GM18861 (cell line): ENCODE results near the gene ALG13.
"Not testable (repeated sequence)": the region's sequence is repeated elsewhere in the genome, so short reads cannot be mapped to it uniquely, and the experiment has no call there.

ENCODE experiments used
- ATAC-seq: cut with Tn5 transposase; IDR thresholded peaks from one replicate; pipeline ENCODE4 v1.9.1; 2021; ENCODE audit not compliant: unreplicated experiment

ALG13 gene

DNA sequence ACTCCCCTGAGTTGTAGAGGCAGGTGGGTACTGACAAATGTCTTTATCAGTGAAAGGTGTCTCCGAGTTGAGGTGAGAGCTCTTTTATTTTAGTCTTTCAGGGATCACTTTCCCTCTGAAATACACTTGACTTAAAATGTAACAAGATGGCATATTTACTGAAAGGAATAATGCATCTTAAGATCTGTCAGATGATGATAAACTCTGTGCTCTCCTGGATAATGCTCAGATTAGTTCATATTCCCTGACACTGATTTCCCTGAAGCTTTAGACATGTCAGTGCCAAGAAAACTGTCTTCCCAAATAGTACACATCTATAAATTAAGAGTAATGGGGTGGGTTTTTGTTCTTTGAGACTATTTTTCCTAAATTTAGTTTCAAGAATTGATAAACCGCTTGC is 75.5 kb downstream of the ALG13 start:
- no peak for ATAC-seq

- ATAC-seq, result no peak
Observed at GRCh38 chrX:111759686-111760085, 78.7 kb downstream of the ALG13 start.

- ATAC-seq, result no peak
Observed at GRCh38 chrX:111761578-111762135, 80.7 kb downstream of the ALG13 start.

GRCh38 chrX:111778591-111778990 is 97.6 kb downstream of the ALG13 start:
- no peak for ATAC-seq

DNA sequence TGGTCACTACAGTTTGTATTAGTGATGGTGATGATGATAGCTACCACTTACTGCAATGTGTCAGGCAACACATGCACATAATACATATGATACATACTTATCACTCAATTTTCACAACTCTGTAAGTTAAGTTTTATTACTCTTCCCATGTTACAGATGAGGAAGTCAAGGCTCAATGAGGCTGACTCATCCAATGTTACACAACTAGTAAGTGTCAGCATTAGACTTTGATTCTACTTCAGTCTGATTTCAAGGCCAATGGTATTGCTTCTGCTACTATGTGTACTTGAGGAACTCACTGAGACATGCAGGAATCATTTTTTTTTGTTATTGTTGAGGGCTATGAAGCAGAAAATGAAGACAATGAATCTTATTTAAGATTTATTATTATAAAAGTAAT is 98.6 kb downstream of the ALG13 start:
- no peak for ATAC-seq

GRCh38 chrX:111784667-111785066 is 103.7 kb downstream of the ALG13 start:
- no peak for ATAC-seq

DNA sequence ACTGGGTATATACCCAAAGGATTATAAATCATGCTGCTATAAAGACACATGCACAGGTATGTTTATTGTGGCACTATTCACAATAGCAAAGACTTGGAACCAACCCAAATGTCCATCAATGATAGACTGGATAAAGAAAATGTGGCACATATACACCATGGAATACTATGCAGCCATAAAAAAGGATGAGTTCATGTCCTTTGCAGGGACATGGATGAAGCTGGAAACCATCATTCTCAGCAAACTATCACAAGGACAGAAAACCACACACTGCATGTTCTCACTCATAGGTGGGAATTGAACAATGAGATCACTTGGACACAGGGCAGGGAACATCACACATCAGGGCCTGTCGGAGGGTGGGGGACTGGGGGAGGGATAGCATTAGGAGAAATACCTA is 109.1 kb downstream of the ALG13 start:
- not testable (repeated sequence) for ATAC-seq
